HG03139 (cell line): Measurements from ENCODE around the gene WARS2.
"Not testable (repeated sequence)": the region's sequence is repeated elsewhere in the genome, so short reads cannot be mapped to it uniquely, and the experiment has no call there.

Experiments used
- ATAC-seq: cut with Tn5 transposase; IDR thresholded peaks from one replicate; pipeline ENCODE4 v1.9.1; 2021; ENCODE audit not compliant: unreplicated experiment

Gene WARS2

DNA sequence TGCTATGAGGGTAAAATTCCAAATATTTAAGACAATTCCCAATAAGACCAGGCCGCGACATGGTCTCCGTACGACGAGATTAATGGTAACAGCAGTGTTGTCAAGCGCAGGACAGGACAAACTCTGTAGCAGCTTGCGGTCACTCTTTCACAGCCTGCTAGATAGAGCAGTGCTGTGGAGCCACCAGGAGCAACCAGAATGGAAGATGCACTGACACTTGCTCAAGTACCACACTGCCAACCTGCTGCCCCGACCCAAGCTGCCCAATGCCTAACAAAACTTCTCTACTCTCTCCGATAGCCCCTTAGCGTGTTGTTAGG lies 636 bp downstream of the WARS2 start:
- ATAC-seq, result peak; percentile 20

GRCh38 chr1:119139403-119139802 lies 1.1 kb downstream of the WARS2 start:
- no peak for ATAC-seq

GRCh38 chr1:119136401-119136800 lies 4.1 kb downstream of the WARS2 start:
- ATAC-seq, result no peak

GRCh38 chr1:119133987-119134386 lies 6.5 kb downstream of the WARS2 start:
- ATAC-seq, result no peak

DNA sequence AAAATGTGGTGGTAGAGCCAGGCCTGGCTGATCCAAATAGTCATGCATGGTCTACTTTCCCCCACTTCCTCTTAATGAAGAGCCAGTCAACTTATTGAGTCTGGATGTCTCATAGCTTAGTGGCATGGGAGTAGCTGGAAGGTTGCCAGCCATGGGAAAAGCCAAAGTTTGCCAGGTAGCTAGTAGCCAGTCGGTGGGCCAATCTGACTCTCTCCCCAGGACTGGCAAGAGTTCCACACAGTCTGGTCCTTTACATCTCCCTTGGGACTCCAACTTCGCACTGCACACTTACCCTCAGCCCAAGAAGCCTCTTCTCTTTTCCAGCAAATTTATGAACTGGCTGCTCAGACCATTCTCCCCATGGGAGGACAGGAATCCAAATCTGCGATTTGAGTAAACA lies 8.3 kb downstream of the WARS2 start:
- ATAC-seq, result no peak

DNA sequence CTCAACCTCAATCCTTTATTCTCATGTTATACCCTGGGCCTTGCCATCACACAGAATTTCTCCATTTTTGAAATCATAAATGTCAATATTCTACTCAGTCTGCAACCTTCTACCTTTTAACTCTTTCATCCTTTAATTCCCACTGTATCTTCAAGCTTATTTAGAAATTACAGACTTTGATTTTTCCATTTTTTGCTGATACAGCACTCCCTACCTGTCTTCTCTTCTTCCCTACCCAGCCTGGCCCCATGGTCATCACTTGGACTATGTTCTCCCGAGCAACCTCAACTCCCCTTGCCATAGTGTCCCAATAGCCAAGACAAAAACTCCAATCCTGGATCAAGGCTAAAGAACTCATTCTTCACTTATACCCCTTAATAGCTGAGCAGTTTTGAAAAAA lies 14.6 kb downstream of the WARS2 start:
- ATAC-seq, result no peak

DNA sequence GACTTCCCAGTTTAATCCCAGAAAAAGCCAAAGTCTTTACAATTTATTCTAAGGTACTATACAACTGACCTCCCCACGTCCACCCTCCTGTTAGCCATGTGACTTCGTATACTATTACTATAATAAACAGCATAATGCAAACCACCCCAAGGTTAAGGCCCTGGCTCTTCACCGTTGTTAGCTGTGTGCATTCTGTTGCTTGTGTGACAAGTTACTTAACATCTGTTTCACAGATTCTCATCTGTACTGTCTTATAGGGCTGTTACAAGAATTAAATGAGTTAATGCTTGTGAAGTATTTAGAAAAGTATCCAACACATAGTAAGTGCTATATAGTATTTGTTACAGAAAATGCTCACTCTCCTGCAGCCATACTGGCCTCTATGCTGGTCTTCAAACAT lies 15.7 kb downstream of the WARS2 start:
- ATAC-seq, result no peak

DNA sequence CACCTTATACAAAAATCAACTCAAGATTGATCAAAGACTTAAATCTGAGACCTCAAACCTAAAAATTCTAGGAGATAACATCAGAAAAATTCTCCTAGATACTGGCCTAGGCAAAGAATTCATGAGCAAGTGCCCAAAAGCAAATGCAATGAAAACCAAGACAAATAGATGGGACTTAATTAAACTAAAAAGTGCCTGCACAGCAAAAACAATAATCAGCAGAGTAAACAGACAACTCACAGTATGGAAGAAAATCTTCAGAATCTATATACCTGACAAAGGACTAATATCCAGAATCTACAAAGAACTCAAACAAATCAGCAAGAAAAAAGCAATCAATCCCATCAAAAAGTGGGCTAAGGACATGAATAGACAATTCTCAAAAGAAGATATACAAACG lies 18.6 kb downstream of the WARS2 start:
- not testable (repeated sequence) for ATAC-seq

- ATAC-seq, result no peak
Observed at GRCh38 chr1:119116725-119117124, 23.7 kb downstream of the WARS2 start.

GRCh38 chr1:119115736-119116135 lies 24.7 kb downstream of the WARS2 start:
- ATAC-seq, result no peak

- ATAC-seq, result no peak
Observed at GRCh38 chr1:119115311-119115710, 25.1 kb downstream of the WARS2 start.

GRCh38 chr1:119114786-119115185 lies 25.7 kb downstream of the WARS2 start:
- ATAC-seq, result no peak

DNA sequence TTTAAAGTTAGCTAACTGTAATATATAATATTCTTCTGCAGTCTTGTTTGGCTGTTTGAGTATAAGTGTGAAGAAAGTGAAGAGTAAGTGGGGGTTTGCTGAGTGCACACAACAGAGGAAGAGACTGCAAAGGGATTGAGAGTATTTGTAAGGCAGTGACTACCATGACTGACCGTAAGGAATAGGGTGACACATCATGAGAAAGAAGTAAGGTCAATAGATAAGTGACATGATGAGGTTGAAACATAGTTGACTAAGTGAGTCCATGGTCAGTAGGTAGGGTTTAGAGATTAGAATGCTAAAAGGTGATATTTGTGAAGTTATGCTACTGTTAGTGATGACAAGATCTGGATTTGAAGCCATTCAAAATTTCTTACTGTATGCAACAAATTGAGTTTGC lies 27.7 kb downstream of the WARS2 start:
- no peak for ATAC-seq

- ATAC-seq, result no peak
Observed at GRCh38 chr1:119112244-119112643, 28.2 kb downstream of the WARS2 start.

DNA sequence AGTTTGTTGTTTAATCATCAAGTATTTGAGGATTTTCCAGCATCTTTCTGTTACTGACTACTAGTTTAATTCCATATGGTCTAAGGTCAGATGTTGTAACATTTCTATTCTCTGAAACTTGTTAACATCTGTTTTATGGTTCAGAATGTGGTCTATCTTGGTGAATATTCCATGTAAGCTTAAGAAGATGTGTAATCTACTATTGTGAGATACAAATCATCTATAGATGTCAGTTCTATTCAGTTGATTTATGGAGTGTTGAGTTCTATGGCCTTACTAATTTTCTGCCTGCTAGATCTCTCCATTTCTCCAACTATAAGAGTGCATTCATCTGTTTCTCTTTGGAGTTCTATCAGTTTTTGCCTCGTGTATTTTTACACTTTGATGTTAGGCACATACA lies 31.5 kb downstream of the WARS2 start:
- no peak for ATAC-seq

DNA sequence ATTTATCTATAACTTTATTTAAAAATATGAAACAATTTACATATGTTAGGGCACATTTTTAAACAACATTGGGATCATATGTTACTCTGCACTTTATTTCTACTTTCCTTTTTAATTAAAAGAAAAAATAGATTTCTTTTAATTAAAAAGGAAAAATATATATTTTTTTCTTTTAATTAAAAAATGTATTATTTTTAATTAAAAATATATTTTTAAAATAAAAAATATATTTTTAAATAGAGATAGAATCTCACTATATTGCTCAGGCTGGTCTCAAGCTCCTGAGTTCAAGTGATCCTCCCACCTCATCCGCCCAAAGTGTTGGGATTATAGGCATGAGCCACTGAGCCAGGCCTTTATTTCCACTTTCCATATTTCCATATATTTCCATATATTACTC lies 36.7 kb downstream of the WARS2 start:
- no peak for ATAC-seq

GRCh38 chr1:119102051-119102450 lies 38.4 kb downstream of the WARS2 start:
- no peak for ATAC-seq

- ATAC-seq, result no peak
Observed at GRCh38 chr1:119101563-119101962, 38.9 kb downstream of the WARS2 start.

- no peak for ATAC-seq
Observed at GRCh38 chr1:119099775-119100174, 40.7 kb downstream of the WARS2 start.

- no peak for ATAC-seq
Observed at GRCh38 chr1:119097380-119097779, 43.1 kb downstream of the WARS2 start.

DNA sequence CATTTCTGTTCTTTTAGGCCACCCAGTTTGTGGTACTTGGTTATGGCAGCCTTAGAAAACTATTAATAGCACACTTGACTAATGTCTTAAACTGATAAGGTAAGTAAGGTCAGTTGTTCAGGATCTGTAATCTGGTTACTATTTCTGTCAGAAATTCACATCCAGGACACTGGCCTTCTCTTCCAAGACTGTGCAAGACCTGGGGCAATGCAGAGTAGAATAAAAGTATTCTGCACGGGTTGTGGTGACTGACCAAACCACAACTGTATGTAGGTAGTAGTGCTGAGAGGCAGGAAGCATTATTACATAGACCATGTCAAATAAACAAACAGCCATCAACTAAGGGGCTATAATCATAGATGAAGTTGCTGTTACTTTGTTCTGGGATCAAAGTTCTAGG lies 46.7 kb downstream of the WARS2 start:
- ATAC-seq, result no peak

GRCh38 chr1:119091618-119092017 lies 48.8 kb downstream of the WARS2 start:
- ATAC-seq, result no peak

DNA sequence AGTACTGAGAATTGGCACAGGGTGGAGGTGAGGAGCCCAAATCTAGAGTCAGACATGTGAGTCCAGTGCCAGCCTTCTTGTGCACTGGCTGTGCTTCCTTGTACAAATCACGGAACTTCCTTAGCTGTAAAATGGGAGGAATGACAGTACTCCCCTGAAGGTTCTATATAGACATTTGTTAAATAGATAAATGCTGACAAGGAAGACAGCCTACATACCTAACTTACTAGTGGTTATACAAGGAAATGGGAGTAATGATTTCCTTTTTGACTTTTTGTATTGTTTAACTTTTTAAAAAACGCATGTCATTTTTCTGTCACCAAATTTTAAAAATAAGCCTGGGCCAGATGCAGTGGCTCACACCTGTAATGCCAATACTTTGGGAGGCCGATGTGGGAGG lies 50.2 kb downstream of the WARS2 start:
- ATAC-seq, result no peak

GRCh38 chr1:119086830-119087229 lies 53.6 kb downstream of the WARS2 start:
- no peak for ATAC-seq
